ENCODE data around the gene COL11A1.

The COL11A1 gene

GRCh38 chr1:102919659-102920058 lies 188.7 kb downstream of the COL11A1 start:
- DNase-seq (ENCODE audit: low read depth in 1 of 2, low spot score in 1 of 2) = no peak

GRCh38 chr1:102901996-102902395 lies 206.3 kb downstream of the COL11A1 start:
- no peak for DNase-seq (ENCODE audit: low read depth in 1 of 2, low spot score in 1 of 2)

GRCh38 chr1:102899935-102900334 lies 208.4 kb downstream of the COL11A1 start:
- no peak for DNase-seq (ENCODE audit: low read depth in 1 of 2, low spot score in 1 of 2)

- DNase-seq (ENCODE audit: low read depth in 1 of 2, low spot score in 1 of 2) = no peak
Observed at GRCh38 chr1:102897557-102897956, 210.8 kb downstream of the COL11A1 start.

- no peak for DNase-seq (ENCODE audit: low read depth in 1 of 2, low spot score in 1 of 2)
Observed at GRCh38 chr1:102896771-102897170, 211.6 kb downstream of the COL11A1 start.

- DNase-seq (ENCODE audit: low read depth in 1 of 2, low spot score in 1 of 2) = no peak
Observed at GRCh38 chr1:102896286-102896685, 212.0 kb downstream of the COL11A1 start.

- no peak for DNase-seq (ENCODE audit: low read depth in 1 of 2, low spot score in 1 of 2)
Observed at GRCh38 chr1:102891868-102892625, 216.3 kb downstream of the COL11A1 start.

- DNase-seq (ENCODE audit: low read depth in 1 of 2, low spot score in 1 of 2) = no peak
Observed at GRCh38 chr1:102886638-102887037, 221.7 kb downstream of the COL11A1 start.

GRCh38 chr1:102884238-102884637 lies 224.1 kb downstream of the COL11A1 start:
- DNase-seq (ENCODE audit: low read depth in 1 of 2, low spot score in 1 of 2) = no peak

- DNase-seq (ENCODE audit: low read depth in 1 of 2, low spot score in 1 of 2) = no peak
Observed at GRCh38 chr1:102879439-102879993, 228.8 kb downstream of the COL11A1 start.

GRCh38 chr1:102875756-102876155 lies 232.6 kb downstream of the COL11A1 start:
- DNase-seq (ENCODE audit: low read depth in 1 of 2, low spot score in 1 of 2) = no peak

GRCh38 chr1:102872526-102872925 lies 235.8 kb downstream of the COL11A1 start:
- no peak for DNase-seq (ENCODE audit: low read depth in 1 of 2, low spot score in 1 of 2)

GRCh38 chr1:102872097-102872496 lies 236.2 kb downstream of the COL11A1 start:
- no peak for DNase-seq (ENCODE audit: low read depth in 1 of 2, low spot score in 1 of 2)

GRCh38 chr1:102863704-102864103 lies 244.6 kb downstream of the COL11A1 start:
- no peak for DNase-seq (ENCODE audit: low read depth in 1 of 2, low spot score in 1 of 2)

GRCh38 chr1:102861247-102861646 lies 247.1 kb downstream of the COL11A1 start:
- DNase-seq (ENCODE audit: low read depth in 1 of 2, low spot score in 1 of 2) = no peak

GRCh38 chr1:102858695-102859094 lies 249.6 kb downstream of the COL11A1 start:
- DNase-seq (ENCODE audit: low read depth in 1 of 2, low spot score in 1 of 2) = no peak

- no peak for DNase-seq (ENCODE audit: low read depth in 1 of 2, low spot score in 1 of 2)
Observed at GRCh38 chr1:102857251-102857650, 251.1 kb downstream of the COL11A1 start.

- no peak for DNase-seq (ENCODE audit: low read depth in 1 of 2, low spot score in 1 of 2)
Observed at GRCh38 chr1:102853701-102854187, 254.6 kb downstream of the COL11A1 start.

GRCh38 chr1:102853136-102853535 lies 255.2 kb downstream of the COL11A1 start:
- no peak for DNase-seq (ENCODE audit: low read depth in 1 of 2, low spot score in 1 of 2)

GRCh38 chr1:102852613-102853012 lies 255.7 kb downstream of the COL11A1 start:
- DNase-seq (ENCODE audit: low read depth in 1 of 2, low spot score in 1 of 2) = no peak

GRCh38 chr1:102851616-102852015 lies 256.7 kb downstream of the COL11A1 start:
- no peak for DNase-seq (ENCODE audit: low read depth in 1 of 2, low spot score in 1 of 2)

GRCh38 chr1:102842606-102843005 lies 265.7 kb downstream of the COL11A1 start:
- DNase-seq (ENCODE audit: low read depth in 1 of 2, low spot score in 1 of 2) = no peak

GRCh38 chr1:102840741-102841140 lies 267.6 kb downstream of the COL11A1 start:
- no peak for DNase-seq (ENCODE audit: low read depth in 1 of 2, low spot score in 1 of 2)

All from activated T-helper 1 cell treated with anti-CD3 and anti-CD28 coated beads, Interleukin-2, amount 50 U/mL, for 16 hours (primary cell).